ENCODE results near the gene APOC4.
A peak's percentile ranks its signal among the peaks of the same experiment; 100 is the strongest.
"Not testable (repeated sequence)": the region's sequence is repeated elsewhere in the genome, so short reads cannot be mapped to it uniquely, and the experiment has no call there.

Gene APOC4

GRCh38 chr19:44924243-44924725 is 17.8 kb upstream of the APOC4 start:
- no peak for DNase-seq

DNA sequence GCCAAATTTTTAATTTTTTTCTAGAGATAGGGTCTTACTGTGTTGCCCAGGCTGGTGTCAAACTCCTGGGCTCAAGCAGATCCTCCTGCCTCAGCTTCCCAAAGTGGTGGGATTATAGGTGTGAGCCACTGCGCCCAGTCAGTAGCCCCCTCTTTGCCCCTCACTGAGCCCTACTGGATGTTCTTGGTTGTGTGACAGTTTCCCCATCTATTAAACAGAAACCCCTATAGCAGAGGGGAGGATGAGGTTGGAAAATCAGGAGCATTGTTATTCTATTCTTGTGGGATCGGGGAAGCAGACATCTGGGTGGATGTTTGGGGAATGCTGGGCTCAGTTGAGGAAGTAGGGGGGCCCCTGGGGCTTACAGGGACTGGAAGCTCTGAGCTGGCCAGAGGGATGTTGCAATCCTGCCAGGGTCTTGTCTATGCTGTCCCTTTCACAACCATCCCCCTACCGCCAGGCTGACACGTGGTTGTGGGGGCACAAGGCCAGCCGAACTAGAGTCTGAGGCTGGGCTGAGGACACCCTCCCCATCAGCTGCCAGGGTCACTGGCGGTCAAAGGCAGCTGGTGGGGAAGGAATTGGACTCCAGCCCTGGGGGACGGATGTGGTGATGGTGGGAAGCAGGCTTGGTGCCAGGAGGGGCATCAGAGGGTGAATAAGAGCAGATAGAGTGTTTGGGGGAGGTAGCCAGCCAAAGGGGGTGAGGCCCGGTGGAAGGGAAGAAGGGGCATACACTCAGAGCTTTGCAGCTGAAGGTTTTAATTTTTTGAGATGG is 16.7 kb upstream of the APOC4 start:
- peak; percentile 49 for DNase-seq

DNA sequence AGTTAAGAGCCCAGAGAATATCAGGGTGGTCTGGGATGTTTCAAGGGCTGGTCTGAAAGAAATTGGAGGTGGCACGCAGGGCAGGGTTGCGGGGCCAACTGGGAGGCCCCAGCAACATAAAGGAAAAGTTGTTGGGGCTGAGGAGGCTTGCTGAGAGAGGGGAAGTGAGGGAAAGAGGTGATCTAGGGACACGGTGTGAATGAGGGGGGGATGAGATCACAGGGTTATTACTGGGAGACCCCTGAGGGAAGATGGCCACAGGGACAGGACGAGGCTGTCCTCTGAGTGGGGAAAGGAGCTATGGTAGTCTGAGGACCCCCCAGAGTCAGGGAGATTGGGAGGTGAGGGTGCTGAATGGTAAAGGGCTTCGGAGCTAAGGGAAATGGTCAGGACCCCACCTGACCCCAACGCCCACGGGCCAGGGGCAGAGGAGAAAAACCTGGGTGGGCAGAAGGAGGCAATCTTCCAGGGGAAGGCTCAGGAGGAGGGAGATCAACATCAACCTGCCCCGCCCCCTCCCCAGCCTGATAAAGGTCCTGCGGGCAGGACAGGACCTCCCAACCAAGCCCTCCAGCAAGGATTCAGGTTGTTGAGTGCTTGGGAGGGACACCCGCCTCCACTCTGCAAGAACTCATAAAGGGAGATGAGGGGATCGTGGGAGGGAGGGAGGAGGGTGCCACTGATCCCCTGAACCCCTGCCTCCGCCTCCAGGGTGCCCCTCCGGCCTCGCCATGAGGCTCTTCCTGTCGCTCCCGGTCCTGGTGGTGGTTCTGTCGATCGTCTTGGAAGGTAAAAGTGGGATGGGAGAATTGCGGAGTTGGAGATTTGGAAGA is 15.6 kb upstream of the APOC4 start:
- not testable (repeated sequence) for DNase-seq

DNA sequence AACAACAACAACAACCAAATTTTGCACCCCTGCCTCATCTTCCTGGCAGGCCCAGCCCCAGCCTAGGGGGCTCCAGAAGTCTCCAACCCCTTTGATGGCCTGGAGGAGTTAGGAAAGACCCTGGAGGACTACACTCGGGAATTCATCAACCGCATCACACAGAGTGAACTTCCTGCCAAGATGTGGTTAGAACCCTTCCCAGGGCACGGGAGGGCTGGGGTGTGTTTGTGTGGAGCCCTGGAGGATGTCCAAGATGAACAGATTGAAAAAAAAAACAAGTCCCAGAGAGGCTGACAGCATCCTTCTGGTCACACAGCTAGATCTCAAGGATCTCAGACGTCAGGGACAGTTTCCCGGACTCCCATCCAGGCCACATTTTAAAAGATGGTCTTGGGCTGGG is 14.3 kb upstream of the APOC4 start:
- DNase-seq, result peak; percentile 63

DNA sequence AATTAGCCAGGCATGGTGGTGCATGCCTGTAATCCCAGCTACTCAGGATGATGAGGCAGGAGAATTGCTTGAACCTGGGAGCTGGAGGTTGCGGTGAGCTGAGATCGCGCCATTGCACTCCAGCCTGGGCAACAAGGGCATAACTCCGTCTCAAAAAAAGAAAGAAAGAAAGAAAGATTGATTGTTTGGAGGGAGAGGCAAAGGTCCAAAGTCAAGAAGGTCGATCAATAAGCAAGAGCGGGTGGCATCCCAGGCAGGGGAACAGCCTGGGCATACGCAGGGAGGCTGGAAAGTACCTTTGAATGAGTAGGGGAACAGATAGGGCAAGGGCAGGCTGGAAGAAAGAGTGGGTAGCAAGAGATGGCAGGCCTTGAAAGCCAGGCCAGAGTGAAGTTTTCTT is 11.9 kb upstream of the APOC4 start:
- no peak for DNase-seq

DNA sequence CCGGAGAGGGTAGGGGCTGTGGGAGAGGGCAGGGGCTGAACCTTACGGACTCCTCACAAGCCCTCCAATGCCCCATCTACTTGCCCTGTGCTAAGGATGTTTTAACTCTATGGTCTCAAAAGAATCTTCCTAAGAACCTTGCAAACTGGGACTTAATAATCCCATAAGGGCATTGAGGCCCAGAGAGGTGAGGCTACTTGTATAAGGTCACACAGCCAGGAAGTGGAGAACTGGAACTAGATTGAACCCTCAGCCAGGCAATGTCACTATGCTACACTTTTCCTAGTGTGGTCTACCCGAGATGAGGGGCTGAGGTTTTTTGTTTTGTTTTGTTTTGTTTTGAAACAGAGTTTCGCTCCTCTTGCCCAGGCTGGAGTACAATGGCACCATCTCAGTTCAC is 10.5 kb upstream of the APOC4 start:
- no peak for DNase-seq

GRCh38 chr19:44939668-44940067 is 2.4 kb upstream of the APOC4 start:
- DNase-seq, result no peak

DNA sequence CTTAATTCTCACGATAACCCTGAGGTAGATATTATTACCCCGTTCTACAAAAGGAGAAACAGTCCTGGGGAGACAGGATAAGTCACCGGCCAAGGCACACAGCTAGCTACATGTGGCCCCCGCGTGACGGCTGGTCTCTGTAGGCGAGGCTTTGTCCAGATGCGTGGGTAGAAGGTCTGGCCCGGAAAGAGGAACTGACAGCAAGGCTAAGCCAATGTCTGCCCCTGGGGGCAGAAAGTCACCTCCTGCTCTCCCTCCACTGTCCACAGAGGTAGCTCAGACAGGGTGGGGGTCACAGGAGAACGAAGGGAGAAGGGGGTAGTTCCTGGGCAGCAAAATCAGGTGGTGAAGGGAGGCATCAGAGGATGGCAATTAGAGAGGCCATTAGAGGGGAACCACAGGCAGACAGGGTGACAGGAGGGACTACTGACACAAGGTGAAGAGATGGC is 1.8 kb downstream of the APOC4 start:
- no peak for DNase-seq

DNA sequence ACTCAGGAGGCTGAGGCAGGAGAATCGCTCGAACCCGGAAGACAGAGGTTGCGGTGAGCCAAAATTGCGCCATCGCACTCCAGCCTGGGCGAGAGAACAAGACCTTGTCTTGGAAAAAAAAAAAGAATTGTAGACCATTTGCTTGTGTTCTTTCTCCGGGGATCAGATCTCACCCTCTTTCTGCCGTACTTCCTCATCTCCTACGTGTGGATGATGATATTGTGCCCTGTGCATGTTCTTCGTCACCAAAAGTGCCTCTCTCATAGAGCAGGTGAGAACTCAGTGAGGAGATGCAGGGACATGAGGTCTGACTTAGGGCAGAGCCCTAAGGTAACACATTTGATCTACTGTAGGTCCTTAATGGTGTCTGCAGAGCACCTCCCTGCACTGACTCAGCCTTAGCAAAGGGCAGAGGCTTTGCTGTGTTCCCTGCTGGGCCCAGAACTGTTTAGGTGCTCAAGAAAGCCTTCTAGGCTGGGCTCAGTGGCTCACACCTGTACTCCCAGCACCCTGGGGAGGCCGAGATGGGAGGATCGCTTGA is 5.1 kb downstream of the APOC4 start:
- no peak for DNase-seq

GRCh38 chr19:44948237-44948636 is 6.2 kb downstream of the APOC4 start:
- no peak for DNase-seq

DNA sequence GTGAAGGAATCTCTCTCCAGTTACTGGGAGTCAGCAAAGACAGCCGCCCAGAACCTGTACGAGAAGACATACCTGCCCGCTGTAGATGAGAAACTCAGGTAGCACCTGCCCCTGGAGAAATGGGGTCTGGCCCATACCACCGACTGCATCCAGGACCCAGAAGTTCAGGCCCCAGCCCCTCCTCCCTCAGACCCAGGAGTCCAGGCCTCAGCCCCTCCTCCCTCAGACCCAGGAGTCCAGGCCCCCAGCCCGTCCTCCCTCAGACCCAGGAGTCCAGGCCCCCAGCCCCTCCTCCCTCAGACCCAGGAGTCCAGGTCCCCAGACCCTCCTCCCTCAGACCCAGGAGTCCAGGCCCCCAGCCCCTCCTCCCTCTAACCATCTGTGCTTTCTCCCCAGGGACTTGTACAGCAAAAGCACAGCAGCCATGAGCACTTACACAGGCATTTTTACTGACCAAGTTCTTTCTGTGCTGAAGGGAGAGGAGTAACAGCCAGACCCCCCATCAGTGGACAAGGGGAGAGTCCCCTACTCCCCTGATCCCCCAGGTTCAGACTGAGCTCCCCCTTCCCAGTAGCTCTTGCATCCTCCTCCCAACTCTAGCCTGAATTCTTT is 6.8 kb downstream of the APOC4 start:
- no peak for DNase-seq

- no peak for DNase-seq
Measured at GRCh38 chr19:44949550-44949949, 7.5 kb downstream of the APOC4 start.

DNA sequence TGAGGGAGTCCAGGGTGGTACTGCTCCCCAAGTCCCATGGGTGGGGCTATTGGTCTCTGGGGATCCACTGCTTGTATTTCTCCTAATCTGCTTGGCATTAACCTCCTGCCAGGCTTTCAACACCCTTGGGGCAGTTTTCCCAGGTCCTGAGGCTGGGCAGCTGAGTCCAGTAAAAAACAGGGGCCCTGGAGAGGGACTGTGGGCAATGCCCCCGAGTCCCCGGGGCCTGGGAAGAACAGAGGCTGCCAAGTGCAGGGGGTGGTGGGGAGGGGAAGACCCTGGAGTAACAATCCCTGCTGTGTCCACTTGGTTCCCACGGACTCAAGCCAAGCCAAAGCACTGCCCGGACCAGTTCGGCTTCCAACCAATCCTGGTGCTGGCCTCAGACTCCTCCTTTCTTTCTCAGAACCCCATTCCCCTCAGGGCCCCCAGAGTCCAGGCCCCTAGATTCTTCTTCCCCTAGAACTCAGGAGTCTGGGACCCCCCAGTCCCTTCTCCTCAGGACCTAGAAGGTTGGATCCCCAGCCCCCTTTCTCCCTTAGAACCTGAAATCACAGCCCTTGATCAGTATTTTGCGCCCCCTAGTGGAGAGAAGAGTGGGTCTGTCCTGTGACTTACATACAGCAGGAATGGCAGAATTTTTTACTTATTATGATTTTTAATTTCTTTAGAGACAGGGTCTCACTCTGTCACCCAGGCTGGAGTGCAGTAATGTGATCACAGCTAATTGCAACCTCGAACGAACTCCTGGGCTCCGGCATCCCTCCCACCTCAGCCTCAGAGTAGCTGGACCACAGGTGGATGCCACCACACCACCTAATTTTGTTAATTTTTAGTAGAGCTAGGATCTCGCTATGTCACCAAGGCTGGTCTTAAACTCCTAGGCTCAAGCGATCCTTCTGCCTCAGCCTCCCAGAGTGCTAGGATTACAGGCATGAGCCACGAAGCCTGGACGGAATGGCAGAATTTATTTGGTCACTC is 9.4 kb downstream of the APOC4 start:
- peak; percentile 76 for DNase-seq

- DNase-seq, result no peak
Measured at GRCh38 chr19:44954278-44954648, 12.2 kb downstream of the APOC4 start.

DNA sequence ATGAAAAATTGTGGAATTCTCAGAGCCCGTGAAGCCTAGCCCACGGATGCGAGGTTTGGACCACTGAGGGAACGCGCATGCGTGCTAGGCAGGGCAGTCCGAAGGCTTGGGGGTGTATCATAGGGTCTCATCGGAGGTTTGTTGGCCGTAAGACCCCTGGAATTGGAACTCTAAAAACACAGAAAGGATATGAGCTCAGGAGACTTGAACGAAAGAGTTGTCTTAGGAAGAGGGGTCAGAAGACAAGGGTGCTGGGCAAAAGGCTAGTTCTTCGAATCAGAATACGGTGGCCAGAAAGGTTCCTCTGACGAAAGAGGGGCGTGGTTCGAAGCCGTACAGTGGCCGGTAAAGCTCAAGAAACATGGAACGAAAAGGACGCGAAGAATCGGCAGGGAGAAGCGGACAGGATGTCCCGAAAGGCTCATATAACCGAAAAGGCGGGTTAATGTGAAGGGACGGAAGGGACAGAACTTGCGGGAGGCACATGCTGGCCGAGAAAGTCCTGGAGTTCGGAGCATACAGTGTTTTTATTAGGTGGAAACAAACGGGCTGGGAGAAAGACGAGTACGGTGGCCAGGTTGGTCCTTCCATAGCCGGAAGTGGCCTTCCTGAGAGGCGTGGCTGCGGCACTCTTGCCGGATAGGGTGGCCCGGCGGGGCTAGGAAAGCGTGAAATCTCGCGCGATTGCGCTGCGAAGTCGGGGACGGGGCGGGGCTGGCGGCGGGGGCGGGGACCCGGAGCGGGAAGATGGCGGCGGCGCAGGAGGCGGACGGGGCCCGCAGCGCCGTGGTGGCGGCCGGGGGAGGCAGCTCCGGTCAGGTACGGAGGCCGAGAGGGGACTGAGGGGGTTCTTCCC is 12.8 kb downstream of the APOC4 start, which contains the start of gene CLPTM1:
CLPTM1 (plus strand) TSS at position 732 of the 856 bp plus-strand sequence; CDS start at position 748, 16 bp downstream.
- peak; percentile 97 for DNase-seq

GRCh38 chr19:44955505-44956439 is 13.7 kb downstream of the APOC4 start:
- no peak for DNase-seq

DNA sequence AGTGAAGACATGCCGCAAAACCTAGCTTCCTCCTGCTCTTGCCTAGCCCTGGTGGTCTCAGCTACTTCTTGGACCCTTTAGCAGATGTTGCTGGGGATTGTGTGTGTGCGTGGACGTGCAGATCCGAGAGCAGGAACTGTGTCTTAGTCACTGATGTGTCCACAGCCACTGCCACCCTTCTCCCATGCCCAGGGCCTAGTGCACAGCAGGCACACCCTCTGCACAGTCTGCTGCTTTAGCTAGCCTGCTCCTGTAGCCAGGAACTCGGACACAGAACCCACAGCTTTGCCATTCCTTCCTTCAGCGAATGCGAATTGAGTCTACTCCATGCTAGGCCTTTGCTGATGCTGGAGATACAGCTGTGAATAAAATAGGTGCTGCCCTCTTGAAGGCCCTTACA is 15.5 kb downstream of the APOC4 start:
- DNase-seq, result no peak

- no peak for DNase-seq
Measured at GRCh38 chr19:44958090-44958489, 16.1 kb downstream of the APOC4 start.

- no peak for DNase-seq
Measured at GRCh38 chr19:44959691-44960090, 17.7 kb downstream of the APOC4 start.
